Activated CD8-positive, alpha-beta memory T cell treated with anti-CD3 and anti-CD28 coated beads, Interleukin-2, amount 50 U/mL, for 1 hour (primary cell): Measurements from ENCODE around the gene UBAC1.

Experiments used
- DNase-seq: peaks from one replicate; pipeline ENCODE4 v3.0.0-alpha.2; 2020; ENCODE audit errors: extremely low read depth

The UBAC1 gene, protein sequence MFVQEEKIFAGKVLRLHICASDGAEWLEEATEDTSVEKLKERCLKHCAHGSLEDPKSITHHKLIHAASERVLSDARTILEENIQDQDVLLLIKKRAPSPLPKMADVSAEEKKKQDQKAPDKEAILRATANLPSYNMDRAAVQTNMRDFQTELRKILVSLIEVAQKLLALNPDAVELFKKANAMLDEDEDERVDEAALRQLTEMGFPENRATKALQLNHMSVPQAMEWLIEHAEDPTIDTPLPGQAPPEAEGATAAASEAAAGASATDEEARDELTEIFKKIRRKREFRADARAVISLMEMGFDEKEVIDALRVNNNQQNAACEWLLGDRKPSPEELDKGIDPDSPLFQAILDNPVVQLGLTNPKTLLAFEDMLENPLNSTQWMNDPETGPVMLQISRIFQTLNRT

GRCh38 chr9:135961277-135961715 is at the start of gene UBAC1:
UBAC1 (minus strand) TSS chr9:135961373; CDS start chr9:135961162, 211 bp downstream.
- DNase-seq = peak; percentile 69

DNA sequence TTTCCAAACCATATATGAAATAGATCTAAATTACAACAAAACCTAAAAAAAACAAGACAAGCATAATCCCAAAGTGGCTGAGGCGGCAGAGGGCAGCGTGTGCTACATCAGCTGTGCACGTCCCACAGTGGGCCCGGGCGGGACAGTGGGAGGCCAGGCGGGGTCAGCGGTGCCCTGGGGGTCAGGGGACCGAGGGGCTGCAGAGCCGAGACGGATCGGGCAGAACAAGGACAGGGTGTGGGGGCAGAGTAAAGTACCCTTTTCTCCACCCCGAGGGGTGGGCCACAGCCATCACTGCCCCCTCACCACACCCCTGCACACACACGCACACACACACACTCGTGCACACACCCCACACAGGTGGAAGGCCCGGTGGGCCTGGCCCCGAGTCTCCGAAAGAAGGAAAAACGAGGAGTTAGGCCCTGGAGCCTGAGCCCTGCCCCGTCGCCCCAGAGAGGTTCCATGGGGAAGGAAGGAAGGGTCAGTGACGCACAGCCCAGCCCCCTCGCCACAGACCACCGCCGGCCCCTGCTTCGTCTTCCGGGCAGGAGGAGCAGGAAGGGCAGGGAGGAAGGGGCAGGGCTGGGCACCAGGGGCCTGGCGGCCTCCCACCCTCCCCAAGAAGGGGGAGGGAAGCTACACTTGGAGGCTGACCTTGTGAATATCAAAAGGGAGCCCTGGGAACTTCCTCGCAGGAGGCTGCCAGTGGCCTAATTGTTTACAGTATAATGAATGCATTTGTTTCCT is 49.6 kb upstream of the UBAC1 start:
- DNase-seq = no peak

DNA sequence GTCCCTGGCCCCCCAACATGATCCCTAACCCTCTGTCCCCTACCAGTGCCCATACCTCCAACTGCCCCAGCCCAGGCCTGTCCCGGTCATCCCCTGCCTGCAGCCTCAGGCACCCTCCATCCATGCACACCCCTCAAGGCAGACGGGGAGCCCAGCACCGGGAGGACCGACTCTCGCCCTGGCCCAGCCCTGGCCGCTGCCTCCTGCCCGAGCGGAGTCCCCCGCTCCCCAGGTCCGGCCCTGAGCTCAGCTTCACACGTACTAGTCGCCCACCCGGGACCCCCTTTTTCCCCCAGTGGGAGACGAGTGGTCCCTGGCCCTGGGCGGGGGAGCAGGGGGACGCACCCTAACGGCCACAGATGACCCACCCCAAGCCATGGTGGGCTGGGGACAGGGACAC is 49.0 kb upstream of the UBAC1 start:
- DNase-seq = no peak

- no peak for DNase-seq
Observed at GRCh38 chr9:136009516-136009915, 48.3 kb upstream of the UBAC1 start.

DNA sequence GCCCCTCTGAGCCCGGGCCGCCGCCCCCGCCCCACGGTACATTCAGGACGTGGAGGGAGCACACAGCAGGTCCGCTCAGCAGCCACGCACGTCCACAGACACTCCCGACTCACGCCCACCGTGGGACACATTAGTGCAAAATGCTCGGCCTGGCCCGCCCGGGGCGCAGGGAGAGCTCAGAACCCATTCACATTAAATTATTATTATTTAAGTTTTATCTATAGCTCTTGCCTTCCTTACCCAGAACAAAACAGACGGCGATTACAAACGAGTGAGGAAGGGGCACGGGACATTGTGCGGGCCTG is 47.5 kb upstream of the UBAC1 start:
- DNase-seq = no peak

DNA sequence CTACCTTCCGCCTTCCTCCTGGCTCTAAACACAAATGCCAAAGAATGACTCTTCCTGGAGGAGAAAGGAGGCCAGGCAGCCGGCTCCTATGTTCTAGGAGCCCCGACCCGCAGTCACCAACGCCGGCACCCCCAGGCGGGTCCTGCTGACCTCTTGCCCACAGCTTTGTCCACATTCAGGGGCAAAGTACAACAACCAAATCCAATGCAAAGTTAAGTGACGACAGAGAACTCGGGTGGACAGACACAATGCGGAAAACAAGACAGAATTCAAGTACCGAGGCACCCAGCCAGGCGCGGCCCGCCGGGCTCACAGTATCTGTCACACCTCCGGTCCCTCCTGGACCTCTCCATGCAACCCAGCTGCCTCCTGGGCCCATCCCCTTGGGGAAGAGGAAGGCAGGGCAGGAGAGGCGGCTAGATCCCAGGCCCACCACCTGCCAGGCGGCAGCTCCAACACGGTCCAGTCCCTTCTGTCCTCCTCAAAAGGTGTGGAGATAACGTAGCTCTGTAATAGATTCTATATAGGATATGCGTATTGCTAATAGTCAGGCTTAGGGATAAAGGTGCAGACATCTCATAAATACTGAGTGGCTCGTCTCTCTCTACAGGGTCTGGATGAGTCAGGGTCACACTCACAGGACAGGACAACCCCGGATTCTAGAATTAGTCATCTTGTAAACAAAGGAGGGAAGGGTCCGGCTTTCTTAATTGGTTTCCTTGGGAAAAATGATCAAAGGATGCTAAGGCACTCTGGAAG is 46.9 kb upstream of the UBAC1 start:
- DNase-seq = no peak

DNA sequence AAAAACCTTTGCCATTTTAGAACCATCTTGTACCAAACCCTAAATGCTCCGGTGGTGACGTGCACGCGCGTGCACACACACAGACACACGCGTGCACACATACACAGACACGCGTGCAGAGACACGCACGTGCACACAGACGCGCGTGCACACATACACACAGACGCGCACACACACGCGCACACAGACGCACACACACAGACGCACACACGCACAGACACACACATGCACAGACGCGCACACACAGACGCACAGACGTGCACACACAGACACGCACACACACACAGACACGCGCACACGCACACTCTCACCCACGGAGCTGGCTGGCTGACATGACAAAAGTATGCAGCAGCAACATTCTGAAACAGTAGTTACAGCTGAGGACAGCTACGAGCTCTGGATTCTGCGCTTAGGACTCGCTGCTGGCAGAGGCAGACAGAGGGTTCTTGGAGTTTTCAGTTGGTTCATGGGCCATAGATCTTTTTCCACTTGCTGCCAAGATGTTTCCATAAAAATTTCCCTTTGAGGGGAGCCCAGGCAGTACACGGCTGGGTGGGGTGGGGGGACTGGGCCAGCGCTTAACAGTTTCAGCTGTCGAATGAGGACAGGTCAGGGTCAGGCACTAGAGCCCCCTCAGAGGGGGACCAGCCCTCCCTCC is 46.2 kb upstream of the UBAC1 start:
- no peak for DNase-seq

DNA sequence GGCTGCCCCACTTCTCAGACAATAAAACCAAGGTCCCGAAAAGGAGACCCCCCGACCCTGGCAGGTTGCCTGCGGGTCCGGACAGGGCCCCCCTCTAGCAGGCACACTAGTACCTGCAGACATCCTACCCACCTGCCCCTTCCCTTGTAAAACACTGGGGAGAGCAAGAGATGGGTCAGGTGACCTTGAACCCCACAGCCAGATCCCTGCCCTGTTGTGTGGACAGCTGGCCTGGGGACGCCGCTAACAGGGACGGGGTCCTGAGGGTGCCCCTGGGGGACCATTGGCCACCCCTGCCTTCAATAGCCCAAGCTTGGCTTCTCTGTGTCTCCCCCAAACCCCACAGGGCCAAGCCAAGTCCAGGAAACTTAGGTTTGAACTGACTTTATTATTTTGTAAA is 45.0 kb upstream of the UBAC1 start:
- DNase-seq = no peak

- DNase-seq = no peak
Observed at GRCh38 chr9:136004712-136005111, 43.5 kb upstream of the UBAC1 start.

DNA sequence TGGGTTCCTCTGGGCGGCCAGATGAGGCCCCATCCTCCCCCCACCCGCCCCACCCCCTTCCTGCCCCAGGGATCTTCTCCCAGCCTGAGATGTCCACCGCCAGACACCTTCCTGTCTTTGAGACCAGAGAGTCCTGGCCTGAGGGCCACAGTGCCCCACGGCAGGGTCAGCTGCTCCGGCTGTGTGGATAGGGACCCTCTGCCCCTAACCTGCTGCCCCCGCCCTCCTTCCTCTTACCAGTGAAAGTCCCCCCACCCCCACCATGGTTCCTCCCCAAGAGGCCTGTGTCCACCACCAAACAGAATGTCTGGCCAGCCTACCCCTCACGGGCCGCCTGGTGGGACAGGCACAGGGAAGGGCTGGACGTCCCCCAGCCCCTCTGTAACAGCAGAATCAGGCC is 43.0 kb upstream of the UBAC1 start:
- no peak for DNase-seq

- no peak for DNase-seq
Observed at GRCh38 chr9:136003411-136004218, 42.4 kb upstream of the UBAC1 start.

DNA sequence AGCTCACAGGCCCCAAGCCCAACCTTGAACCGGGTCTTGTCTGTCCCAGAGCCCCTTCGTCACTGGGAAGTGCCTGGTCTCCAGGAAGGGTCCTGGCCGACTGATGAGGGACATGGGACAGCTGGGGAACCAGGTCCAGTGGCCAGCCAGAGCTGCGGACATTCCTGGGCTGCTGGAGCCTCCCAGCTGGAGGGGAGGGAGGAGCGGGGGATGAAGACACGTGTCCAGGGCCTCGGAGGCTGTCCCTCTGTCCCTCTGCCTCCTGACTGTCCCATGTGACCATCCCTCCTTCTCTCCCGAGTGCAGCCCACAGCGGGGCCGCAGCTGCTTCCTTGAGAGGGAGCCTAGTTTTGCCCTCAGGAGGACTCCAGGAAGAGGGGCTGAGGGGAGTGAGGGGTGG is 41.7 kb upstream of the UBAC1 start:
- no peak for DNase-seq

- DNase-seq = no peak
Observed at GRCh38 chr9:136002215-136002614, 41.0 kb upstream of the UBAC1 start.

GRCh38 chr9:136001231-136001630 is 40.1 kb upstream of the UBAC1 start:
- no peak for DNase-seq

- no peak for DNase-seq
Observed at GRCh38 chr9:135998410-135999071, 37.4 kb upstream of the UBAC1 start.

DNA sequence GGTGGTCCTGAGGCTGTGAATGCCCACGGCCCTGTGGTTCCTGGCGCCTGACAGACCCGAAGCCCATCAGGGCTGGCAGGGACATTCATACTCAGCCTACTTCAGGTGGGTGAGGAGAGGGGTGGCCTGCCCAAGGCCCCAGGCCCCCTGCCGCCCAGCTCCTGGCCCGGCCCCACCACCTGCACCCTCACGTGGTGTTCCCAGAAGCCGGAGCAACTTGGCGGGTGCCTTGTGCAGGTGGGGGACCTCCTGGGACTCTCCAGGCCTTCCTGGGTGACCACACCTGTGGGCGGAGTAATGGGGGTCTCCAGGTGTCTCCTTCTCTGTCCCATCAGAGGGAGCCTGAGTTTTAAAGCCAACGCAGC is 36.8 kb upstream of the UBAC1 start:
- DNase-seq = no peak

- DNase-seq = no peak
Observed at GRCh38 chr9:135997090-135998015, 36.2 kb upstream of the UBAC1 start.

DNA sequence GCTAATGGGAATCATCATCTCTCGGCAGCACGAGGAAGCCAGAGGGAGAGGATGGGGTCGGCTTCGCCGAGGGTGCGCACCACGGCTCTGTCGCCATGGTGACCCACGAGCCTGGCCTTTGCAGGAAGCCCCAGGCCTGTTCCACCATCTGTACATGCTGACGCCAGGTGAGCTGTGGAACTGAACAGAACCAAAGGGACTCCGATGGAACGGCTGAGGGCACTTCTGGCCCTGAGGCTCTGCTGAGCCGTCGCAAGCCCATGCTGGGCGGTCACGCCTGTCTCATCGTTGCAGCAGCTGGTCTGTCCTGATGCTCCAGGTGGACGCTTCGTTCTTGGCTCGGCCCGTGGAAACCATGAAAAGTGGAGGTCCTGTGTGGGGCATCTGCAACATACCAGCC is 34.6 kb upstream of the UBAC1 start:
- DNase-seq = no peak

- DNase-seq = no peak
Observed at GRCh38 chr9:135994501-135995192, 33.5 kb upstream of the UBAC1 start.
